NK-92 (cell line): ENCODE results near the gene ZNF385A.
"Not testable (repeated sequence)": the region's sequence is repeated elsewhere in the genome, so short reads cannot be mapped to it uniquely, and the experiment has no call there.

Source experiments
- DNase-seq: peaks from one replicate; lab custom pipeline; 2025; ENCODE audit not compliant: unreplicated experiment; lab: John Stamatoyannopoulos, UW

ZNF385A gene

DNA sequence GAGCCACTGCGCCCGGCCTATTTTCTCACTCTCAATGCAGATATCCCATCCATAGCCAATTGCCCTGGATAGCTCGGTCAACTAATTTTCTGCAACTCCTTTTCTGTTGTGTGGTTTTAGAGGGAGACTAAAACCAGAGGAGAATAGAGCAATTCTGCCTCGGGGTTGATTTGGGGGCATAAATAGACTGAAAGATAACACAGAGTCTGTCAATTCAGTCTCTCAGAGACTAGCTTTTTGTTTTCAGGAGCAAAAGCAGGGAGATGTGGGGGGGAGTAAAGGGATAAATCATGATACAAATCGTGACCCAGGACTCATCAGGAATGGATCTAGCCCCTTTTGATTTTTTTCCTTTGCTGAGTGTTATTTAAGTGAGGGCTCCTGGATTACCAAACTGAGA is 53.1 kb downstream of the ZNF385A start:
- DNase-seq = no peak

DNA sequence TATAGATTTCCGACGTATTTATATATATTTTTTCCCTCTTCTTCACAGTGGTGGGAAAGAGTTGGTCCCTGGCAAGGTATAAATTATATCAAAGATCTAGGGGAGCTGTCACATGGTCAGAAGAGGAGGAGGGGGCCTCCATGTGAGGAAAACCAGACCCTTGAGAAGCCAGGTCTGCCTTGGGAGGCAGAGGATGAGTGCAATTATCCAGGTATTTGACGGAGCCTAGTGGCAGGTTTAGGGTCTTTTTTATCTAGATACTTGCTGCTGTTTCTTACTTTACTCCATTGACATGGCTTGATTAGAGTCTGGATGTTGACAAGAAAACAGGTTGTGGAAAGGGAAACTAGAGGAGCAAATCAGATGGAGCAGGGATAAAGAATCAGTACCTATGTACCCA is 54.1 kb downstream of the ZNF385A start:
- no peak for DNase-seq

DNA sequence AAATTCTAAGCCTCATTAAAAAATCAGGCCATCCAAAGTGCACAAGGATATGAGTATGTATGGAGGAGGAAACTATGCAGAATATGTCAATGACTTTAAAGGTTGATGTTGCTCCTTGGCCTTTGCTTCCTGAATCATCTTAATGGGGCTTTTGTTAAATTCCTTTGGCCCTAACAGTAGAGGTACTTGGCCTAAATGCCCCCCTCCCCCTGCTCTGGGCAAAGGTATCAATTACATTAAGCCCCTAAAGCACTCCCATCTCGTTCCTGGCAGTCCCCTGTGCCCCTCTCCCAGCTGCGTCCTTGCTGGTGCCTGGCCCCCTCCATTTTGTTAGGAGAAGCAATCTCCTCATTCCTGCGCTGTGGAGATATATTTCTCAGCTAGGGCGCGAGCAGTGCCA is 54.8 kb downstream of the ZNF385A start:
- DNase-seq = no peak

DNA sequence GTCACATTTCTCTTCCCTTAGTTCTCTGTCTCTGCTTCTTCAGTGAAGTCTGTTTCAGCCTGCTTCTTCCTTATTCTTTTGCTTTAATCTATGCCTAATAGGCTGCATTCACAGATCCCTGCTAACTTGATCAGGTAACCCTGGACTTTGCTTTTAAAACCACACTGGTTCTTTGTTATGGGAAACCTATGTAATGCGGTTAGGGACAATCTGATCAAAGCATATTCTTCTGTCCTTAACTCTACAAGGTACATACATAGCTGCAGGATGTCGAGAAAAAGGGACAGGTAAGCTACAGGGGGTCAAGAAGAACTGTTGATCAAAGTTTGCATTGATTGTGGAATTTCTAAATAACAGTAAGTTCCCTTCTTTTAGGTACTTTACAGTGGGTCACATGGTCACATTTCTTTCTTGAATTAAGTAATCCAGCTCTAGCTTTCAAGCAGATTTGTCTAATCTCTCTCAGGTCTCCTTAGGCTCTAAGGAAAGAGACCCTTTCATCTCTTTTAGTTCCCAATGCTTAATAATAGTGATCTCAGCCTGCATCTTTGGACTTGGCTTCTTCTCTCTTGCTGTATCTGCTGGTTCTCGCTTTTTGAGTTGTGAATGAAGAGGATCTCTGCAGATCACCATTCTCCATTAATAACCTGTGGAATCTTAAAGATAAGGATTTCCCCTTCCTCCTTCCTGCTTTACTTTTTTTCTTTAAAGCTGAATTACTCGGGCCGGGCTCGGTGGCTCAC is 55.8 kb downstream of the ZNF385A start:
- no peak for DNase-seq

DNA sequence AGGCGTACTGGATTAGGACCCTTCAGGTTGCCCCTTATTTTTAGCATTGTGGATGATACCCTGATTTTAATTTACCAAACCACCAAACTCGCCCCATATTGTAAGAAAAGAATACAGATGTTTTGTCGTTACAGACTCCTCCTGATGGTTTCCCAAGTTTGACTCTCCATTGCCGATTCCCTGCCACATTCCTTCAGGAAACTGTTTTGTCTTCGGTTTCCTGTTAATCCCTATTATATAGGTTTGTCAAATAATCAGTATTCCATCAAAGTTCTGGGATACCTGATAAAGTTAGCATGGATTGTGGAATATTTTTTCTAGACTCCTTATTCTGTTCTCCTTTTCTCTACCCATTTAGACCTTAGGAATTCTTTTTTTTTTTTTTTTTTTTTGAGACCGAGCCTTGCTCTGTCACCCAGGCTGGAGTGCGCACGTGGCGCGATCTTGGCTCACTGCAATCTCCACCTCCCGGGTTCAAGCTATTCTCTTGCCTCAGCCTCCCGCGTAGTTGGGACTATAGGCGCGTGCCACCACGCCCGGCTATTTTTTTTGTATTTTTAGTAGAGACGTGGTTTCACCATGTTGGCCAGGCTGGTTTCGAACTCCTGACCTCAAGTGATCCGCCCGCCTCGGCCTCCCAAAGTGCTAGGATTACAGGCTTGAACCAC is 59.0 kb downstream of the ZNF385A start:
- not testable (repeated sequence) for DNase-seq

DNA sequence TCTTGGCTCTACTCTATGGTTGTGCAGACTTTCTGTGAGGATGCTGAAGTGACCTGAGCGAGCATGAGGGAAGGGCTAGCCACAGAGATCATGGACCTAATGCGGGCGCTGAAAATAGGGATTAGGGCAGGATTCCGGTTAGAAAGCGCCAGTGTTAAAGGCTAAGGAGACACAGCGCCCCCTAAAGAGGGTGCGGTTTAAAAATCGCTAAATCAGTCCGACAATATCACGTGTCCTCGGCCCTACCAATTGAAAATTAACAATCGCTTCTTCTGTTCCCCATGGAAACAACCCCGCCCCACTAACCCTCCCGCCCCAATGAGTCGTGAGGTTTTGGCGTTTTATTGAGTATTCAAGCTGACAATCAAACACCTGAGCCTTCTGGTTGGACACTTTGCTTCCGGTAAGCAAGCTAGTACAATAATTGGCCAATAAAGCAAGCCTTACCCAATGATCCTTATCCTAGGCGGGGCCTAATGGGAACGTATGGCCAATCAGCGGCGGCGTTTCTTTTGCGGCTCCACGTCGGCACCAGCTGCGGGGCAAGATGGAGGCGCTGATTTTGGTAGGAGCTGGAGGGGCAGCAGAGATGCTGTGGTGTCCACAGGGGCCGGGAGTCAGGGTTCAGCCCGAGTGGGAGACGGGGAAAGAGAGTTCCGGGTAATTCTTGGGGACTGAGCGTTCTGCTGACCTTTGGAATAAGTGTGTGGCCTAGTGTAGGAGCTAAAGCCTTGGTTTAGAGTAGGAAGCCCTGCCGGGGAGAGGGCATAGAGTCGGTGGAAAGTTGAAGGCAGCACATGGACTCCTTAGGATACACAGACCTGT is 59.7 kb downstream of the ZNF385A start, which contains the start of gene COPZ1:
TSS of gene COPZ1 (plus strand) at position 515 of the 825 bp plus-strand sequence. CDS start at position 548, 33 bp downstream.
- DNase-seq = peak; percentile 73

DNA sequence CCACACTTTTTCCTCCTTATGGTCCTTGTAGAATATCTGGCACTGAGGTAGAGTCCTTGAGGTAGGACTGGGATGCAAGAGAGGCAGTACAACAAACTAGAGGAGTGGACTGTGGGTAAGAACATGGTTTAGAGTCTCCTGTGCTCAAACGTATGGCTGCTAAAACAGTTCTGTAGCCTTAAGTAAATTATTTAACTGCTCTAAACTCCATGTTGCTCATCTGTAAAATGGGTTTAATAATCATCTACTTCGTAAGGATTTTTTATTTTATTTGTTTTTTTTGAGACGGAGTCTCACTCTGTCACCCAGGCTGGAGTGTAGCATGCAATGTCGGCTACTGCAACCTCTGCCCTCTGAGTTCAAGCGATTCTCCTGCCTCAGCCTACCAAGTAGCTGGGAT is 63.2 kb downstream of the ZNF385A start:
- DNase-seq = no peak
